DOHH2 (cell line): ENCODE data around the gene MAP7D1.
"Not testable (repeated sequence)": the region's sequence is repeated elsewhere in the genome, so short reads cannot be mapped to it uniquely, and the experiment has no call there.

Experiments
- EZH2phosphoT487 ChIP-seq: fragments of 200-600 bp; sonication (generic); IDR thresholded peaks from 2 replicates; pipeline ENCODE4 v1.6.1; 2017; ENCODE audit warnings: borderline replicate concordance, mild to moderate bottlenecking, antibody characterized with exemption, low read length, moderate library complexity, mixed read lengths
- TF ChIP-seq, protein P1 (sequence below): fragments of 200-600 bp; sonication (generic); IDR thresholded peaks from one replicate; pipeline ENCODE4 v1.5.1; 2014; ENCODE audit warnings: antibody characterized with exemption, mild to moderate bottlenecking, low read depth, low read length; ENCODE audit not compliant: poor library complexity, severe bottlenecking

DNA sequence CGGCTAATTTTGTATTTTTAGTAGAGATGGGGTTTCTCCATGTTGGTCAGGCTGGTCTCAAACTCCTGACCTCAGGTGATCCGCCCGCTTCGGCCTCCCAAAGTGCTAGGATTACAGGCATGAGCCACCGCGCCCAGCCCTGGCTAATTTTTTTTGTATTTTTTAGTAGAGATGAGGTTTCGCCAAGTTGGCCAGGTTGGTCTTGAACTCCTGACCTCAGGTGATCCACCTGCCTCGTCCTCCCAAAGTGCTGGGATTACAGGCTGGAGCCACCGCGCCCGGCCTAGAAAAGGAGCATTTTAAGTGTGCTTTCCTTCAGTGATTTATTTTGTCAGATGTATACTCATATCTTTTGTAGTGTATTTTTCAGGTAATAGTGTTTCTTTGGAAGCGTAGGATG lies 74.3 kb downstream of the MAP7D1 start:
- TF ChIP-seq, protein P1, sequence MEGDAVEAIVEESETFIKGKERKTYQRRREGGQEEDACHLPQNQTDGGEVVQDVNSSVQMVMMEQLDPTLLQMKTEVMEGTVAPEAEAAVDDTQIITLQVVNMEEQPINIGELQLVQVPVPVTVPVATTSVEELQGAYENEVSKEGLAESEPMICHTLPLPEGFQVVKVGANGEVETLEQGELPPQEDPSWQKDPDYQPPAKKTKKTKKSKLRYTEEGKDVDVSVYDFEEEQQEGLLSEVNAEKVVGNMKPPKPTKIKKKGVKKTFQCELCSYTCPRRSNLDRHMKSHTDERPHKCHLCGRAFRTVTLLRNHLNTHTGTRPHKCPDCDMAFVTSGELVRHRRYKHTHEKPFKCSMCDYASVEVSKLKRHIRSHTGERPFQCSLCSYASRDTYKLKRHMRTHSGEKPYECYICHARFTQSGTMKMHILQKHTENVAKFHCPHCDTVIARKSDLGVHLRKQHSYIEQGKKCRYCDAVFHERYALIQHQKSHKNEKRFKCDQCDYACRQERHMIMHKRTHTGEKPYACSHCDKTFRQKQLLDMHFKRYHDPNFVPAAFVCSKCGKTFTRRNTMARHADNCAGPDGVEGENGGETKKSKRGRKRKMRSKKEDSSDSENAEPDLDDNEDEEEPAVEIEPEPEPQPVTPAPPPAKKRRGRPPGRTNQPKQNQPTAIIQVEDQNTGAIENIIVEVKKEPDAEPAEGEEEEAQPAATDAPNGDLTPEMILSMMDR, result not testable (repeated sequence)
- TF ChIP-seq EZH2phosphoT487, result not testable (repeated sequence)
